ENCODE results near the gene PIEZO1. TPM values are rescaled to one million over a fixed set of nuclear protein-coding genes. Genes with fewer than 3 reads are reported as not detected.
"Not testable (repeated sequence)": the region's sequence is repeated elsewhere in the genome, so short reads cannot be mapped to it uniquely, and the experiment has no call there.

PIEZO1 gene, protein sequence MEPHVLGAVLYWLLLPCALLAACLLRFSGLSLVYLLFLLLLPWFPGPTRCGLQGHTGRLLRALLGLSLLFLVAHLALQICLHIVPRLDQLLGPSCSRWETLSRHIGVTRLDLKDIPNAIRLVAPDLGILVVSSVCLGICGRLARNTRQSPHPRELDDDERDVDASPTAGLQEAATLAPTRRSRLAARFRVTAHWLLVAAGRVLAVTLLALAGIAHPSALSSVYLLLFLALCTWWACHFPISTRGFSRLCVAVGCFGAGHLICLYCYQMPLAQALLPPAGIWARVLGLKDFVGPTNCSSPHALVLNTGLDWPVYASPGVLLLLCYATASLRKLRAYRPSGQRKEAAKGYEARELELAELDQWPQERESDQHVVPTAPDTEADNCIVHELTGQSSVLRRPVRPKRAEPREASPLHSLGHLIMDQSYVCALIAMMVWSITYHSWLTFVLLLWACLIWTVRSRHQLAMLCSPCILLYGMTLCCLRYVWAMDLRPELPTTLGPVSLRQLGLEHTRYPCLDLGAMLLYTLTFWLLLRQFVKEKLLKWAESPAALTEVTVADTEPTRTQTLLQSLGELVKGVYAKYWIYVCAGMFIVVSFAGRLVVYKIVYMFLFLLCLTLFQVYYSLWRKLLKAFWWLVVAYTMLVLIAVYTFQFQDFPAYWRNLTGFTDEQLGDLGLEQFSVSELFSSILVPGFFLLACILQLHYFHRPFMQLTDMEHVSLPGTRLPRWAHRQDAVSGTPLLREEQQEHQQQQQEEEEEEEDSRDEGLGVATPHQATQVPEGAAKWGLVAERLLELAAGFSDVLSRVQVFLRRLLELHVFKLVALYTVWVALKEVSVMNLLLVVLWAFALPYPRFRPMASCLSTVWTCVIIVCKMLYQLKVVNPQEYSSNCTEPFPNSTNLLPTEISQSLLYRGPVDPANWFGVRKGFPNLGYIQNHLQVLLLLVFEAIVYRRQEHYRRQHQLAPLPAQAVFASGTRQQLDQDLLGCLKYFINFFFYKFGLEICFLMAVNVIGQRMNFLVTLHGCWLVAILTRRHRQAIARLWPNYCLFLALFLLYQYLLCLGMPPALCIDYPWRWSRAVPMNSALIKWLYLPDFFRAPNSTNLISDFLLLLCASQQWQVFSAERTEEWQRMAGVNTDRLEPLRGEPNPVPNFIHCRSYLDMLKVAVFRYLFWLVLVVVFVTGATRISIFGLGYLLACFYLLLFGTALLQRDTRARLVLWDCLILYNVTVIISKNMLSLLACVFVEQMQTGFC (N-terminal part only)
- 10 to 100 TPM; 22.6 to 33.4 (median 25.0) TPM for polyA plus RNA-seq (ENCODE audit: insufficient read length in 3 of 3)

DNA sequence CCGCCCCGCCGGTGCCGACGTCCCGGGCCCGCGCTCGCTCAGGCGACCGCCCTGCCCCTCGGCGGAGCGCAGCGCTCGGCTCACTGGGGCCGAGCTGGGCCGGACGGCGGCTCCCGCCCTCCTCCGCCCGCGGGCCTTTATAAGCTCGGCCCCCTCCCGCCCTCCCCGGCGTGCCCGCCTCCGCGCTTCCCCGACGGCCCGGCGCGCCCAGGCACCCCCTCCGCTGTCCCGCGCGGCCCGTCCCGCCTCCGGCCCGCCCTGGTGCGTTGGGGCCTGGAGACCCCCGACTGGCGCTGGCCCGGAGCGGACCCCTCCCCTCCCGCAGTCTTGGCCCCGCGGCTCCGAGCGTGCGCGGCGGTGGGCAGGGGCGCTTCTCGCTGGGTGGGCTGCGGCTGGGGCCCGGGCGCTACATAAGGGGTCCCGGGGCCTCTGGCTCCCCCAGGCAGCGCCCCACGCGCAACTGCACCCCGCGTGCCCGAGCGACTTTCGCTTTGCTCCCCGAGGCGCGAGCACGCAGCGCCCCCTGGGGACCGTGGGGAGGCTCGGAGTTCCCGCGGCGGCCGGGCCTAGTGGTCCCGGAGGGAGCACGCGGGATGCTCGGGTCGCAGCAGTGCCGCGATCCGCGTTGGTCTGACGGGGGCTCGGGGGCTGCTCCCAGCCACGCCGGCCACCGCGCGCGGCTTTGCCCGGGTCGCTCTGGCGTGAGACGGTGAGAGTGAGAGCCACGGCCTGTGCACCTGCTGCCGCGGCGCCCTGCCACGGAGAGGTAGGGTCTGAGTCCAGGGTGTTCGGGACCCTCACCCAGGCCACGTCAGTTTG, at the start of gene PIEZO1:
Gene PIEZO1 (minus strand): TSS at position 115 of the 819 bp plus-strand sequence. CDS start 256 bp downstream, outside the sequence.
- no peak for DNase-seq (ENCODE audit: low read depth in 3 of 3, low spot score in 2 of 3)

DNA sequence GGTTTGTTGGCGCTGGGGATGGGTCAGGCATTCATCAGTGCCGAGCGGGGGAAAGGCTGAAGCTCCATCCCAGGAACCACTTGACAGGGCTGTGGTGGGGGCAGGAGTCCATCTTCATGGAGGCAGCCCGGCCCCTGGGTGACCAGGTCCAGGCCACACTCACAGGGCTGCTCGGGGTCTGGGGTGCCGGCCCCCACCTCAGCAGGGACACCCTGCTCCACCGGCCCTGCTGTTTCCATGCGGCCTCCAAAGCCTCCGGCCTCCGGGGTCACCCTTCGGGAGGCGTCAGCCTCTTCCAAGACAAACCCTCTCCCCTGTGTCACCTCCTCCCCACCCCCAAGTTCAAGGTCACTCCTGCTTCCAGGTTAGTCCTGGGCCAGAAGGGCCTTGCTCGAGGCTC, 49.6 kb upstream of the PIEZO1 start:
- DNase-seq (ENCODE audit: low read depth in 3 of 3, low spot score in 2 of 3) = no peak

DNA sequence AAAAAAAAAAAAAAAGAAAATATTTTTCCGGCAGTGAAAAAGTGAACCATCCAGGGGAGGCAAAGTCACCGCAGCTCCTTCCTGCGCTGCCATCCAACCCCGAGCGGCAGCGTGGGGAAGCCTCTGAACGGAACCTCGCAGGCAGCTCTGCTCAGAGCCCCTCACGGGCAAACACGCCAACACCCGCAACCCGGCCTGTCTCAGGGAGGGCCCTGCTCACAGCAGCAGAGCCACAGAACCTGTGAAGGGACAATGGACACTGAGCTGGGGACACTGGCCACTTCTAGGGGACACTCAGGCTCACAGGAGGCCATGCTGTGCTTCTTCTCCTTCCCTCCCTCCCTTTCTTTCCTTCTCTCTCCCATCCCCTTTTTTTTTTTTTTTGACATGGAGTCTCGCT, 48.1 kb upstream of the PIEZO1 start:
- DNase-seq (ENCODE audit: low read depth in 3 of 3, low spot score in 2 of 3) = no peak

DNA sequence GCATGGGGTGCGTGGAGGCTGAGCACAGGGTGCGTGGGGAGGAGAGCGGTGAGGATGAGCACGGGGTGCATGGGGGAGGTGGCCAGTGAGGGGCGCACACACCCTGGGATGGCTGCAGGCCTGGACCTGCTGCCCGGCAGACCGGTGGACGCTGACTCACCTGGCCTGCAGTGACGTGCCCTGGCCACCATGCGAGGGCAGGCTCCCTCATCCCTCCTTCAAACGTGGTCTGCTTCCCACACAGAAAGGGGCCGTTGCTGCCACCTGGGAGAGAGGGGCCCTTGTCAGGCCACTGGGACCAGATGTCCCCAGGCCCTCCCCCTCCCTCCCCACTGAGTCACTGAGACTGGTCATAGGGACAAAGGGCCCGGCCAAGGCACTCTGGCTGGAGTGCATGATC, 46.8 kb upstream of the PIEZO1 start:
- DNase-seq (ENCODE audit: low read depth in 3 of 3, low spot score in 2 of 3) = no peak

DNA sequence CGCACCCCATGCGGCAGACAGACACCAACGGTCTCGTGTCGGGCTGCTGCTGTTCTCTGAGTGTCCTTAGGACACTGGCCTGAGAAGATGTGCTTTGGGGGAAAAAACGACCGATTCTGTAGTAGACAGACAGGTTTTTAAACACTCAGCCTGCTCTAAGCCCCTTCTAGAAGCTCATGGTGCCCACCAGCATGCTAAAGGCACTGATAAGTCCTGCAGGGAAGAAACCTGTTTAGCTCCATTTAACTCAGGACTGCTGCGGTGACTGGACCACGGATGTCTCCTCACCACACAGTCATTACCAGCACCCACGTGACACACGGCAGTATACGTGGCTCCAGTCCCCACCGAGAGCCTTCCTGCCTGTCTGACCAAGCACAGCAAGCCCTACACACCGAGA, 45.8 kb upstream of the PIEZO1 start:
- DNase-seq (ENCODE audit: low read depth in 3 of 3, low spot score in 2 of 3) = no peak

- DNase-seq (ENCODE audit: low read depth in 3 of 3, low spot score in 2 of 3) = peak in 1 of 3 donors; percentile 37
These were observed 45.2 kb upstream of the PIEZO1 start for GRCh38 chr16:88830258-88830657.

DNA sequence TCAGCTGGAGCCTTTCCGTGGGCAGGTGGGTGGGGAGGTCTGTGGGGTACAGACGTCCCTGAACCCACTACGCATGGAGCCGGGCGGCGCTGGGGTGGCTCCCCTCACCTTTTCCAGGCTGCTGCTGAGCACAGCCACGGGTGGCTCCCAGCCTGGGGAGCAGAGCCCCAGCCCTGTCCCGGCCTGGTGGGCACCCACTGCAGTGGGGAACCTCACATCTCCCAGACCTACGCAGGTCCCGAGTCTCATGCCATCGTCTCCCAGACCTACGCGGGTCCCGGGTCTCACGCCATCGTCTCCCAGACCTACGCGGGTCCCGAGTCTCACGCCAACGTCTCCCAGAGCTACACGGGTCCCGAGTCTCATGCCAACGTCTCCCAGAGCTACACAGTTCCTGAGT, 43.7 kb upstream of the PIEZO1 start:
- no peak for DNase-seq (ENCODE audit: low read depth in 3 of 3, low spot score in 2 of 3)

GRCh38 chr16:88827727-88828126, 42.7 kb upstream of the PIEZO1 start:
- DNase-seq (ENCODE audit: low read depth in 3 of 3, low spot score in 2 of 3) = no peak

DNA sequence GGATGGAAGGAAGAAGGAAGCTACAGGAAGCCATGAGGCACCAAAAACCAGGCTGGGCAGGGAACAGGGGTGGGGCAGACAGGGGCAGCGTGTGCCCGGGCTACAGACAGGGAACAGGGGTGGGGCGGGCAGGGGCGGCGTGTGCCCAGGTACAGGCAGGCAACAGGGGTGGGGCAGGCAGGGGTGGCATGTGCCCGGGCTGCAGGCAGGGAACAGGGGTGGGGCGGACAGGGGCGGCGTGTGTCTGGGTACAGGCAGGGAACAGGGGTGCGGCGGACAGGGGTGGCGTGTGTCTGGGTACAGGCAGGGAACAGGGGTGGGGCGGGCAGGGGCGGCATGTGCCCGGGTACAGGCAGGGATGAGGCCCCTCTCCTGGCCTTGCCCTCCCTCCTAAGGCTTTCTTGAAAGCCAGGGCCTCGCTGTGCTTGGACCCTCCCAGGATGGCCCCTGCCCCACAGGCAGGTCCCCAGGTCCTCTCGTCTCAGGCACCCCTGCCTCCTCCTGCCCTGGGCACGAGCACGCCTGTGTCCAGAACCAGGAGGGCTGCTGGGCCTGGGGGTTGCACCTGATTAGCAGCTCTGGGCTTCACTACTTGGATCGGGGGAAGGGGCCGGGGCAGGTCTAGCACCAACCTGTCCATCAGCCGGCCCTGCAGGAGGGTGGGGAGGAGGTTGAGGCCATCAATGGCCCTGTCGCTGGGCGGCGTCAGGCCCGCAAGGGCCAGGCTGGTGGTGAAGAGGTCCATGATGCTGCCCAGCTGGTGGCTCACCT, 41.2 kb upstream of the PIEZO1 start:
- no peak for DNase-seq (ENCODE audit: low read depth in 3 of 3, low spot score in 2 of 3)

DNA sequence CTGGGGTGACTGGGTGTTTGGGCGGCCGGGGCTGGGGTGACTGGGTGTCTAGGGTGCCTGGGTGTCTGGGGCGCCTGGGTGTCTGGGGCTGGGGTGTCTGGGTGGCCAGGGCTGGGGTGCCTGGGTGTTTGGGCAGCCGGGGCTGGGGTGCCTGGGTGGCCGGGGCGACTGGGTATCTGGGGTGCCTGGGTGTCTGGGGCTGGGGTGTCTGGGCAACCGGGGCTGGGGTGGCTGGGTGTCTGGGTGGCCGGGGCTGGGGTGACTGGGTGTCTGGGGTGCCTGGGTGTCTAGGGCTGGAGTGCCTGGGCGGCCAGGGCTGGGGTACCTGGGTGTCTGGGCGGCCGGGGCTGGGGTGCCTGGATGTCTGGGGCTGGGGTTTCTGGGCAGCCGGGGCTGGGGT, 40.1 kb upstream of the PIEZO1 start:
- no peak for DNase-seq (ENCODE audit: low read depth in 3 of 3, low spot score in 2 of 3)

DNA sequence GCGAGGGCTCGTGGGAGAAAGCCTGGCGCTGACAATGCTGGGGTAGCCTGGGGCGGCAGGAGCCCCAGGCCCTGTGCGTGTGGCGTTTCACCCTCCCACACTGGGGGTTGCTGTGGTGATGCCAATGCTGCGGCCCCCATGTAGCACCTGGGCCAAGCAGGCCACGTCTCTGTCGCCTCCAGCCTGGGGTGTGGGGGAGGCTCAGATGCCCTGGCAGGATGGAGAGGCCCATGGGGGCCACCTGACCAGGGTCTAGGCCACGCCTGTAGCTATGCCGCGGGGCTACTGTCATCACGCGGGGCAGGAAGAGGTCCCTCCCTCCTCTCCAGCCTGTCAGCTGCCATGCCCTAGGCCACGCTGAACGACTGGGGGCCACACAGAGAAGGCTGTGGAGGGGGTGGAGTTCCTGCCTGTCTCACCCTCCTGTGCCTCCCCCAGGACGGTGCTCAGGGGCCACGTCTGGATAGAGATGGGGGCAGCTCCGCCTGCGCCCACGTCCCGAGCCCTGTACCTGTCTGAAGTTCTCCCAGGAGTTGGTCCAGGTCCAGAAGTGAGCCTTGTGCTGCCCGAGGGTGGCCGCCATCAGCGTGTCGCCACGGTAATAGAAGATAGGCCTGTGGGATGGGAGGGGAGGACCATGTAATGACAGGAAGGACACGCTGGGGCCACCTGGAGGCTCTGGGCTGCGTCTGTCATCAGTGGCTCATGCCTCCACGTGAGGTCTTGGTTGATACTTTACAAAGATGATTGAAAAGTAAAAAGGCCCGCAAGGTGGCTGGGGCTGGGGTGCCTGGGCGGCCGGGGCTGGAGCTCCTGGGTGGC, 39.4 kb upstream of the PIEZO1 start:
- no peak for DNase-seq (ENCODE audit: low read depth in 3 of 3, low spot score in 2 of 3)

- DNase-seq (ENCODE audit: low read depth in 3 of 3, low spot score in 2 of 3) = not testable (repeated sequence)
These were observed 38.6 kb upstream of the PIEZO1 start for GRCh38 chr16:88823646-88824045.

GRCh38 chr16:88822281-88823040, 37.4 kb upstream of the PIEZO1 start:
- no peak for DNase-seq (ENCODE audit: low read depth in 3 of 3, low spot score in 2 of 3)

DNA sequence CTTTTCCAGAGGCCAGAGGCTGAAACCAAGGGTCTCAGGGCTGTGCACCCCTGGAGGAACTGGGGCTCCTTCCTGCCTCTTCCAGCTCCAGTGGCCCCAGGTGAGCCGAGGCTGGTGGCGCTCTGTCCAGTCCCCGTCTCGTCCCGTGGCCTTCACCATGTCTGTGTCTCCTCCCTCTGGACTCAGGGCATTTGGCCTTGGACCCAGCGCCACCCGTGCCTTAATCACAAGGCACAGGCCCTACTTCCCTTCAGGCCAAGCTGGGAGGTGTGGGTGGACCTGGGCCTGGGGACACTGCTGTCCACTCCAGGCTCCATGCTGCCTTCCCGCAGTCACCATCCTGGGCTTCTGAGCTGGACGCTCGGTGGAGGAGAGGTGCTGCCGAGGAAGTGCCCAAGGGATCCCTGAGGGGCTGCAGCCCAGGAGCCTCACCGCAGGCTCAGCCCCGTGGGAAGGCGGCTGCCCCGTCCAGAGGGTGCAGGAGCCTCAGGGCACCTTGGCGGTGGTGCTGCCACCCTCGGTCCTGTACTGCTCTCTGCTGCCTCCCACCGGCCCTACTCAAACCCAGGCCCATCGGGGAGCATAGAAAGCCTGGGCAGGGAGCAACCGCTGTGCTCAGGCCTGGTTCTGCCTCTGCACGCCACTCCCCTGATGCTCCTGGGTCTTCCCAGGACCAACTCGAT, 36.3 kb upstream of the PIEZO1 start:
- no peak for DNase-seq (ENCODE audit: low read depth in 3 of 3, low spot score in 2 of 3)

GRCh38 chr16:88820385-88821025, 35.5 kb upstream of the PIEZO1 start:
- no peak for DNase-seq (ENCODE audit: low read depth in 3 of 3, low spot score in 2 of 3)

DNA sequence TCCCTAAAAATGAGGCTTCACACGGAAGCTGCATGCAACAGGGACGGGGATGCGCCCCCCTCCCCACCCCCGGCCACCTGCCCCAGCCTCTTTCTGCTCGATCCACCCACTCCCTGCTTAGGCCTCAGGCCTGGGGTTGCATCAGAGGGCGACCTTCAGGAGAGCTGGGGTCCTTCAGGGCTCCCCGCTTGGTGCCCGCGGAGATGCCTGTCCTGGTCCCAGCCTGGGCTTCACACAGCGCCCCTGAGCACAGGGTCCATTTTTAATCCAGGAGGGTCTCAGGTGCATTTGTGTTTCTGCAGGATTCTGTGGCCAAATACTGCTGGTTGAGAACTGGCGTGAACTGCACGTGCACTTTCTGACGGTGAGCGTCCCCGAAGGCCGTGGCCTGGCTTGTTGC, 34.1 kb upstream of the PIEZO1 start:
- DNase-seq (ENCODE audit: low read depth in 3 of 3, low spot score in 2 of 3) = no peak

- DNase-seq (ENCODE audit: low read depth in 3 of 3, low spot score in 2 of 3) = no peak
These were observed 33.5 kb upstream of the PIEZO1 start for GRCh38 chr16:88818575-88818874.

Measured in right renal cortex interstitium (tissue), 3 donors.